ENCODE measurements around the gene TMEM52. TPM values are rescaled to one million over a fixed set of nuclear protein-coding genes. Genes with fewer than 3 reads are reported as not detected.

TMEM52 gene
- total RNA-seq, 4 donors from 2014 or later = 1.7 TPM; not detected in 3

GRCh38 chr1:1959459-1959839, 40.4 kb upstream of the TMEM52 start:
- intact Hi-C loops (cut with DNase I; ENCODE audit: low total_unique reads) = no loop called here
- H3K27me3 ChIP-seq = no peaks in the 10 kb centered on the region

GRCh38 chr1:1958071-1958541, 39.0 kb upstream of the TMEM52 start:
- Histone ChIP-seq H3K4me1 (no peaks in the 10 kb centered on the region), H3K27ac (no peak overlapping the region), H3K9me3 (no peaks in the 10 kb centered on the region), H3K4me3 (no peak overlapping the region), H3K36me3 (no peaks in the 10 kb centered on the region), H3K27me3 (no peaks in the 10 kb centered on the region)
- TF ChIP-seq CTCF (IDR thresholded peaks at IDR 0.05) = no peak
- no peak for TF ChIP-seq POLR2A (IDR thresholded peaks at IDR 0.05)
- intact Hi-C loops (cut with DNase I; ENCODE audit: low total_unique reads) = no loop called here
- no peak for DNase-seq

More at GRCh38 chr1:1959459-1959839, 40.4 kb upstream of the TMEM52 start:
- DNase-seq = no peak
- Histone ChIP-seq H3K4me3 (no peak overlapping the region), H3K27ac (no peak overlapping the region), H3K4me1 (no peaks in the 10 kb centered on the region), H3K36me3 (no peaks in the 10 kb centered on the region), H3K9me3 (no peaks in the 10 kb centered on the region)
- TF ChIP-seq POLR2A (IDR thresholded peaks at IDR 0.05) (no peak), CTCF (IDR thresholded peaks at IDR 0.05) (no peak)

- no peaks in the 10 kb centered on the region for H3K9me3 ChIP-seq
- DNase-seq = no peak
- no peak for TF ChIP-seq CTCF (IDR thresholded peaks at IDR 0.05)
- no peak for TF ChIP-seq POLR2A (IDR thresholded peaks at IDR 0.05)
- H3K4me3 ChIP-seq = no peak overlapping the region
- intact Hi-C loops (cut with DNase I; ENCODE audit: low total_unique reads) = no loop called here
- H3K27me3 ChIP-seq = no peaks in the 10 kb centered on the region
- H3K27ac ChIP-seq = no peak overlapping the region
- H3K4me1 ChIP-seq = no peaks in the 10 kb centered on the region
- H3K36me3 ChIP-seq = no peaks in the 10 kb centered on the region
Measured at GRCh38 chr1:1957533-1957961, 38.5 kb upstream of the TMEM52 start.

- no peaks in the 10 kb centered on the region for H3K36me3 ChIP-seq
- TF ChIP-seq POLR2A (IDR thresholded peaks at IDR 0.05) (no peak), CTCF (IDR thresholded peaks at IDR 0.05) (no peak)
- no peak for DNase-seq
- intact Hi-C loops (cut with DNase I; ENCODE audit: low total_unique reads) = no loop called here
- H3K27ac ChIP-seq = no peak overlapping the region
- H3K4me3 ChIP-seq = no peak overlapping the region
- no peaks in the 10 kb centered on the region for H3K9me3 ChIP-seq
- no peaks in the 10 kb centered on the region for H3K4me1 ChIP-seq
- no peaks in the 10 kb centered on the region for H3K27me3 ChIP-seq
Measured at GRCh38 chr1:1956586-1957532, 37.8 kb upstream of the TMEM52 start.

- H3K9me3 ChIP-seq = no peaks in the 10 kb centered on the region
- no peaks in the 10 kb centered on the region for H3K4me1 ChIP-seq
- no peaks in the 10 kb centered on the region for H3K36me3 ChIP-seq
- intact Hi-C loops (cut with DNase I; ENCODE audit: low total_unique reads) = no loop called here
- DNase-seq = no peak
- TF ChIP-seq CTCF (IDR thresholded peaks at IDR 0.05) (no peak), POLR2A (IDR thresholded peaks at IDR 0.05) (no peak)
- no peak overlapping the region for H3K4me3 ChIP-seq
- H3K27me3 ChIP-seq = no peaks in the 10 kb centered on the region
- H3K27ac ChIP-seq = no peak overlapping the region
Measured at GRCh38 chr1:1956101-1956500, 37.0 kb upstream of the TMEM52 start.
